B cell (primary cell): ENCODE measurements around the gene BPIFB6. TPM values are rescaled to one million over a fixed set of nuclear protein-coding genes. Genes with fewer than 3 reads are reported as not detected.

ENCODE experiments used
- ATAC-seq: fragments of 200-7000 bp; cut with Tn5 transposase; one replicate; pipeline ENCODE4 v1.10.0; 2021; ENCODE audit warnings: low read depth, mild to moderate bottlenecking, moderate number of reproducible peaks, moderate library complexity
- CTCF ChIA-PET: fragments of 350-600 bp; sonication (Branson Sonifier 250); formaldehyde crosslinking; loops from one replicate; lab custom pipeline; 2021; ENCODE audit warnings: antibody characterized with exemption, inconsistent platforms; lab: Charles Lee
- POLR2A ChIA-PET: fragments of 350-600 bp; sonication (Branson Sonifier 250); formaldehyde crosslinking; loops from one replicate; lab custom pipeline; 2021; ENCODE audit warnings: antibody characterized with exemption; lab: Charles Lee
- DNase-seq: peaks from one replicate; pipeline ENCODE4 v3.0.0; 2013
- H2AFZ ChIP-seq: 2 replicates; pipeline ENCODE4 v1.6.1; 2012; ENCODE audit warnings: mild to moderate bottlenecking, low read depth, low read length; ENCODE audit not compliant: insufficient read depth, poor library complexity, severe bottlenecking
- H3K27ac ChIP-seq, 2 donors: 1 replicate in 1 of 2; 2 replicates in 1 of 2; pipeline ENCODE4 v1.5.1; 2012 to 2013; ENCODE audit warnings: low read length in 2 of 2, mild to moderate bottlenecking in 2 of 2, moderate library complexity in 1 of 2
- H3K27me3 ChIP-seq, 4 experiments: fragments of 200-600 bp in 1 of 4; sonication (generic) in 1 of 4; replicated peaks in 1 of 4; 1 replicate in 2 of 4; 2 replicates in 2 of 4; pipeline versions ENCODE4 v1.6.1 to v1.7.0; 2013 to 2016; ENCODE audit warnings: low read length in 3 of 4, mild to moderate bottlenecking in 2 of 4, mixed read lengths in 1 of 4, moderate library complexity in 1 of 4; ENCODE audit not compliant: insufficient read depth in 4 of 4, control insufficient read depth in 3 of 4; ENCODE audit errors: control extremely low read depth in 1 of 4
- H3K36me3 ChIP-seq, 2 experiments: replicated peaks in 1 of 2; 1 replicate in 1 of 2; 2 replicates in 1 of 2; pipeline versions ENCODE4 v1.6.1 to v1.7.1; 2013; ENCODE audit warnings: low read length in 1 of 2; ENCODE audit not compliant: insufficient read depth in 2 of 2, control insufficient read depth in 1 of 2; ENCODE audit errors: control extremely low read depth in 1 of 2, extremely low read depth in 1 of 2
- H3K4me1 ChIP-seq, 2 donors: fragments of 200-600 bp in 1 of 2; sonication (generic) in 1 of 2; 1 replicate in 1 of 2; 2 replicates in 1 of 2; pipeline versions ENCODE4 v1.5.1 to v1.6.1; 2013 to 2017; ENCODE audit warnings: low read length in 2 of 2; ENCODE audit not compliant: control insufficient read depth in 2 of 2, insufficient read depth in 2 of 2
- H3K4me2 ChIP-seq: replicated peaks from 2 replicates; pipeline ENCODE3; 2012; ENCODE audit warnings: mild to moderate bottlenecking, low read depth, low read length; ENCODE audit not compliant: poor library complexity, severe bottlenecking
- H3K4me3 ChIP-seq, 5 experiments: fragments of 200-600 bp in 1 of 5; sonication (generic) in 1 of 5; 1 replicate in 3 of 5; 2 replicates in 2 of 5; pipeline versions ENCODE4 v1.5.1 to v1.7.0; 2011 to 2016; ENCODE audit warnings: low read length in 4 of 5, mild to moderate bottlenecking in 4 of 5, low read depth in 2 of 5, control low read depth in 1 of 5, moderate library complexity in 1 of 5; ENCODE audit not compliant: insufficient read depth in 1 of 5; ENCODE audit errors: control extremely low read depth in 1 of 5, extremely low read depth in 1 of 5
- H3K79me2 ChIP-seq: fragments of 200-600 bp; sonication (generic); one replicate; pipeline ENCODE4 v1.6.0; 2016; ENCODE audit warnings: low read length; ENCODE audit not compliant: control insufficient read depth, insufficient read depth
- H3K9ac ChIP-seq: fragments of 200-600 bp; sonication (generic); 2 replicates; pipeline ENCODE4 v1.6.1; 2017; ENCODE audit warnings: mild to moderate bottlenecking, low read length, moderate library complexity
- H3K9me3 ChIP-seq, 3 donors: one replicate each; pipeline versions ENCODE4 v1.6.1 to v1.7.1; 2013; ENCODE audit warnings: low read length in 2 of 3; ENCODE audit not compliant: control insufficient read depth in 2 of 3, insufficient read depth in 1 of 3; ENCODE audit errors: control extremely low read depth in 1 of 3
- H4K20me1 ChIP-seq: 2 replicates; pipeline ENCODE4 v1.6.0; 2012; ENCODE audit warnings: mild to moderate bottlenecking, low read length; ENCODE audit not compliant: insufficient read depth, control insufficient read depth, poor library complexity, severe bottlenecking
- H3K27ac Mint-ChIP-seq: one replicate; pipeline ENCODE4 v1.8.0; 2021; ENCODE audit warnings: mixed read lengths
- H3K27me3 Mint-ChIP-seq: one replicate; pipeline ENCODE4 v1.8.0; 2021; ENCODE audit warnings: mixed read lengths
- H3K4me1 Mint-ChIP-seq: one replicate; pipeline ENCODE4 v1.8.0; 2021; ENCODE audit warnings: mixed read lengths
- H3K4me3 Mint-ChIP-seq: one replicate; pipeline ENCODE4 v1.8.0; 2021; ENCODE audit warnings: mixed read lengths
- H3K9me3 Mint-ChIP-seq: one replicate; pipeline ENCODE4 v1.8.0; 2022; ENCODE audit warnings: mixed read lengths; ENCODE audit not compliant: insufficient read depth
- CTCF ChIP-seq: fragments of 200-600 bp; IDR thresholded peaks from one replicate; pipeline ENCODE4 v1.8.0; 2022; ENCODE audit warnings: antibody characterized with exemption, mild to moderate bottlenecking
- EZH2 ChIP-seq: IDR thresholded peaks from 2 replicates; pipeline ENCODE4 v1.6.1; 2012; ENCODE audit warnings: borderline replicate concordance, low read depth, mild to moderate bottlenecking, moderate library complexity, low read length; ENCODE audit not compliant: insufficient read depth, poor library complexity, severe bottlenecking
- WGBS: methylation state at CpG from one replicate; pipeline ENCODE4 v1.1.5; 2013; ENCODE audit warnings: missing lambda C conversion rate; ENCODE audit not compliant: insufficient coverage; 5-methylcytosine and 5-hydroxymethylcytosine counted together
- intact Hi-C: fragments of 100-400 bp; cut with micrococcal nuclease; formaldehyde crosslinking; loops from one replicate; pipeline ENCODE4 v1.10.0; 2022
- polyA plus RNA-seq: library from polyadenylated mRNA; depleted of rRNA; stranded (reverse); fragments of >200 nt; gene quantifications from 2 replicates; pipeline ENCODE4 v1.2.3, GENCODE V29; 2012
- total RNA-seq, 2 donors: library from RNA; stranded (reverse); fragments of 120-200 nt in 1 of 2; gene quantifications; 1 replicate in 1 of 2; 2 replicates in 1 of 2; pipeline versions ENCODE4 v1.2.3 to v1.2.4, GENCODE V29; 2013 to 2022

The BPIFB6 gene
- total and polyA plus RNA-seq, 2 donors (not counting 1 experiment from before 2014, with no cell fraction given), result not detected

GRCh38 chr20:33042430-33042829 lies 11.0 kb downstream of the BPIFB6 start:
- H3K9me3 ChIP-seq, result peaks cover 0 to 31% (median 13%) of the 10 kb centered on the region in 3 donors
- no peak overlapping the region for H2AFZ ChIP-seq
- H3K79me2 ChIP-seq, result no peaks in the 10 kb centered on the region
- no peak overlapping the region for H3K4me3 ChIP-seq
- H3K4me2 ChIP-seq, result no peak overlapping the region
- peaks cover 10% of the 10 kb centered on the region for H3K27me3 Mint-ChIP-seq
- no peak overlapping the region for H3K9ac ChIP-seq
- 92% methylated on average over 2 of the region's 3 CpGs for WGBS
- no peaks in the 10 kb centered on the region for H3K36me3 ChIP-seq
- intact Hi-C loops, result no loop called here
- POLR2A ChIA-PET, result no interaction called here
- peaks cover 14% of the 10 kb centered on the region for H3K9me3 Mint-ChIP-seq
- H3K4me1 Mint-ChIP-seq, result no peaks in the 10 kb centered on the region
- no peaks in the 10 kb centered on the region for H3K4me1 ChIP-seq
- no peaks in the 10 kb centered on the region for H4K20me1 ChIP-seq
- no peak for DNase-seq
- H3K4me3 Mint-ChIP-seq, result no peak overlapping the region
- TF ChIP-seq CTCF (no peak), EZH2 (no peak)
- CTCF ChIA-PET, result interaction anchor here (0.9 kb wide), 1 partner anchor 140 kb away, joined by 3 read pairs; no protein-coding TSS in a partner anchor
- no peaks in the 10 kb centered on the region for H3K27me3 ChIP-seq
- H3K27ac Mint-ChIP-seq, result no peak overlapping the region
- no peak for ATAC-seq
- H3K27ac ChIP-seq, result no peak overlapping the region

DNA sequence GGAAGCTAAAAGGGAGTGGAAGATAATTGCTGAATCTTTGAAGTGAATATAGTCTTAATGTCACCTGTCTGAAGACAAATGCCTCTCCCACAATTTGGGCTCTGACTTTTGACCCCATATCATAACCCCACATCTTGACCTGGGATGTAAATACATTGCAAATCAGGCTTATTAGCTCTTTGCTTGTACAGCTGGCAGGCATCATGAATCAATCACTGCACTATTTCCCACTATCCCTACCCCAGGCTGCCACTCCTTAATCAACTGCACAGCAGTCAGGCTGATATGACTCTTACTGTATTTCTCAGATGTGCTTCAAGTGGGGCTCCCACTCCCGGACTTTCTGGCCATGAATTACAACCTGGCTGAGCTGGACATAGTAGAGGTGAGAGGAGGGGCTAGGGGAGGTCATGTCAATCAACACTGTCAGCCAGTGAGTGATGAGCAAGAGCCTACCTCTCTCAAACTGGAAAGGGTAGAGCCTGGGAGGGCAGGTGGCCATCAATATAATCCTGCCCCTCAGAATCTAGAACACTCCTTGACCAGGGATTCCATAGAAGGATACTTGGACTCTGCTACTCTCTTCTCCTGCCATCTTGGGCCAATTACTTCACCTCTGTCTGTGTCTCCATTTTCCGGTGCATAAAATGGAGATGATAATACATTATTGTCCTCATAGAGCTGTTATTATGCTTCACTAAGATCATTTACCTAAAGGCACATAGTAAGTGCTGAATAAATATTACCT lies 11.7 kb downstream of the BPIFB6 start:
- DNase-seq (no peak), ATAC-seq (no peak)
- CTCF ChIA-PET, result interaction anchor here (0.9 to 1.3 kb wide), 2 partner anchors 141 kb away, joined by 3 read pairs; no protein-coding TSS in a partner anchor
- TF ChIP-seq EZH2 (no peak), CTCF (no peak)
- Histone ChIP-seq H3K4me1 (no peaks in the 10 kb centered on the region), H3K27me3 (no peaks in the 10 kb centered on the region), H3K4me3 (no peak overlapping the region), H2AFZ (no peak overlapping the region), H4K20me1 (no peaks in the 10 kb centered on the region), H3K36me3 (no peaks in the 10 kb centered on the region), H3K79me2 (no peaks in the 10 kb centered on the region), H3K9me3 (peaks cover 0 to 38% (median 13%) of the 10 kb centered on the region in 3 donors), H3K27ac (no peak overlapping the region), H3K9ac (no peak overlapping the region), H3K4me2 (no peak overlapping the region)
- 56% methylated on average over 1 of the region's 2 CpGs for WGBS
- Mint-ChIP-seq H3K27ac (no peak overlapping the region), H3K4me1 (no peaks in the 10 kb centered on the region), H3K4me3 (no peak overlapping the region), H3K27me3 (peaks cover 5% of the 10 kb centered on the region), H3K9me3 (peaks cover 14% of the 10 kb centered on the region)
- POLR2A ChIA-PET, result no interaction called here
- intact Hi-C loops, result no loop called here
